Bronchial epithelial cell (primary cell): Measurements from ENCODE around the gene TNFRSF21. TPM values are rescaled to one million over a fixed set of nuclear protein-coding genes. Genes with fewer than 3 reads are reported as not detected.

Experiments
- DNase-seq: peaks from one replicate; pipeline ENCODE4 v3.0.0-alpha.2; 2010; ENCODE audit warnings: low read depth
- FAIRE-seq: peaks from 2 replicates; lab custom pipeline; 2011; peaks lifted over from hg19 to GRCh38; lab: Jason Lieb, UNC
- H3K27me3 ChIP-seq: 2 replicates; pipeline ENCODE4 v1.5.1; 2011; ENCODE audit warnings: low read length; ENCODE audit not compliant: control insufficient read depth, insufficient read depth
- H3K36me3 ChIP-seq: 2 replicates; pipeline ENCODE4 v1.5.1; 2011; ENCODE audit warnings: low read length; ENCODE audit not compliant: control insufficient read depth, insufficient read depth
- H3K4me3 ChIP-seq: 2 replicates; pipeline ENCODE4 v1.5.1; 2011; ENCODE audit warnings: mild to moderate bottlenecking, low read depth, low read length, control low read depth
- total RNA-seq: library from RNA; depleted of rRNA; stranded (reverse); fragments of >200 nt; gene quantifications from 2 replicates; pipeline ENCODE4 v1.2.1, GENCODE V29; 2014
- TF ChIP-seq, protein P1 (sequence below): IDR thresholded peaks from 2 replicates; pipeline ENCODE4 v1.5.1; 2011; ENCODE audit warnings: mild to moderate bottlenecking, moderate library complexity, low read length, control low read depth, inconsistent platforms; ENCODE audit not compliant: insufficient read depth, severe bottlenecking

TNFRSF21 gene
- total RNA-seq, 1 donor from 2014 or later, result 42.4 TPM

GRCh38 chr6:47248446-47248845 is 61.3 kb downstream of the TNFRSF21 start:
- TF ChIP-seq, protein P1, sequence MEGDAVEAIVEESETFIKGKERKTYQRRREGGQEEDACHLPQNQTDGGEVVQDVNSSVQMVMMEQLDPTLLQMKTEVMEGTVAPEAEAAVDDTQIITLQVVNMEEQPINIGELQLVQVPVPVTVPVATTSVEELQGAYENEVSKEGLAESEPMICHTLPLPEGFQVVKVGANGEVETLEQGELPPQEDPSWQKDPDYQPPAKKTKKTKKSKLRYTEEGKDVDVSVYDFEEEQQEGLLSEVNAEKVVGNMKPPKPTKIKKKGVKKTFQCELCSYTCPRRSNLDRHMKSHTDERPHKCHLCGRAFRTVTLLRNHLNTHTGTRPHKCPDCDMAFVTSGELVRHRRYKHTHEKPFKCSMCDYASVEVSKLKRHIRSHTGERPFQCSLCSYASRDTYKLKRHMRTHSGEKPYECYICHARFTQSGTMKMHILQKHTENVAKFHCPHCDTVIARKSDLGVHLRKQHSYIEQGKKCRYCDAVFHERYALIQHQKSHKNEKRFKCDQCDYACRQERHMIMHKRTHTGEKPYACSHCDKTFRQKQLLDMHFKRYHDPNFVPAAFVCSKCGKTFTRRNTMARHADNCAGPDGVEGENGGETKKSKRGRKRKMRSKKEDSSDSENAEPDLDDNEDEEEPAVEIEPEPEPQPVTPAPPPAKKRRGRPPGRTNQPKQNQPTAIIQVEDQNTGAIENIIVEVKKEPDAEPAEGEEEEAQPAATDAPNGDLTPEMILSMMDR, result no peak
- Histone ChIP-seq H3K4me3 (no peak overlapping the region), H3K27me3 (no peaks in the 10 kb centered on the region), H3K36me3 (peaks cover 14% of the 10 kb centered on the region)
- no peak for FAIRE-seq
- no peak for DNase-seq

GRCh38 chr6:47247227-47247797 is 62.4 kb downstream of the TNFRSF21 start:
- H3K27me3 ChIP-seq, result no peaks in the 10 kb centered on the region
- H3K4me3 ChIP-seq, result no peak overlapping the region
- H3K36me3 ChIP-seq, result peaks cover 2% of the 10 kb centered on the region
- DNase-seq (peak; percentile 23), FAIRE-seq (no peak)
- TF ChIP-seq, protein P1, result no peak

DNA sequence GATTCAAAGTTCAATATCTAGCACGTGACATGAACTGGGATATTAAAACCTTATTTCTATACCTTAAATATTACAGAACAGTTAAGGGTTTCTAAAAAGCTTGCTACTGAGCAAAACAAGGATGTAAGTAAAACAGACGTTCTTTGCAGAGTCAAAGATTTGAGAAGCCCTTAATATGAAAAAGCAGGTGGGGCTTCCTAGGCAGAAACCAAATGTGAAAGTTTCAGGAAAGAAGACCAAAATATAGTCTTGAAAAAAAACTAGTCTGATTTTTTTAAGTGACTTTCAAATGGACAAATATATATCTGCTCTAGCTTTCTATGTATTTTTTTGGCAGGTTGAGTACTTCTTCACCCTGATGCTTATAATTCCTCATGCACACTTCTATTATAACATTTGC is 63.2 kb downstream of the TNFRSF21 start:
- Histone ChIP-seq H3K27me3 (no peaks in the 10 kb centered on the region), H3K4me3 (no peak overlapping the region), H3K36me3 (peaks cover 2% of the 10 kb centered on the region)
- FAIRE-seq (no peak), DNase-seq (no peak)
- TF ChIP-seq, protein P1, result no peak

GRCh38 chr6:47245745-47246371 is 63.8 kb downstream of the TNFRSF21 start:
- FAIRE-seq (no peak), DNase-seq (no peak)
- no peak overlapping the region for H3K4me3 ChIP-seq
- TF ChIP-seq, protein P1, result no peak
- H3K27me3 ChIP-seq, result no peaks in the 10 kb centered on the region
- peaks cover 2% of the 10 kb centered on the region for H3K36me3 ChIP-seq

- TF ChIP-seq, protein P1, result no peak
- Histone ChIP-seq H3K27me3 (no peaks in the 10 kb centered on the region), H3K4me3 (no peak overlapping the region), H3K36me3 (peaks cover 6% of the 10 kb centered on the region)
- peak; percentile 93 for DNase-seq
- FAIRE-seq, result no peak
These were observed 67.0 kb downstream of the TNFRSF21 start for GRCh38 chr6:47242483-47243386.
